ENCODE results near the gene DNAH12.

GRCh38 chr3:57279685-57280084, 264.5 kb downstream of the DNAH12 start:
- TF ChIP-seq CBX2 (IDR thresholded peaks at IDR 0.05; ENCODE audit: borderline replicate concordance, low read depth) (no peak), RAD21 (conservative IDR thresholded peaks at IDR 0.05 in 1 of 2, IDR thresholded peaks at IDR 0.05 in 1 of 2) (no peak), CTCF (IDR thresholded peaks at IDR 0.05) (no peak), SMC3 (IDR thresholded peaks at IDR 0.05) (no peak), POLR2A (IDR thresholded peaks at IDR 0.05; ENCODE audit: low read length) (no peak), GATA3 (IDR thresholded peaks at IDR 0.05; ENCODE audit: borderline replicate concordance) (no peak), NFE2L2 (conservative IDR thresholded peaks at IDR 0.05; ENCODE audit: low read length) (no peak), SREBF2 (IDR thresholded peaks at IDR 0.05) (no peak), KDM1A (IDR thresholded peaks at IDR 0.05; ENCODE audit: low read depth) (no peak), CEBPB (IDR thresholded peaks at IDR 0.05) (no peak), E2F6 (IDR thresholded peaks at IDR 0.05; ENCODE audit: borderline replicate concordance, low read depth) (no peak)

Measured in A549 (cell line).